Astrocyte of the cerebellum (primary cell): ENCODE data around the gene BRD3OS.
A peak's percentile ranks its signal among the peaks of the same experiment; 100 is the strongest.

Experiments
- DNase-seq: peaks from one replicate; pipeline ENCODE4 v3.0.0-alpha.2; 2011; ENCODE audit warnings: low read depth
- H3K4me3 ChIP-seq: 2 replicates; pipeline ENCODE4 v1.5.1; 2011; ENCODE audit warnings: mild to moderate bottlenecking, low read depth, low read length, moderate library complexity
- in situ Hi-C: cut with HindIII; loops from 2 replicates; pipeline ENCODE4 v1.10.0; 2017; ENCODE audit warnings: low sequenced_read_pairs
- TF ChIP-seq, protein P1 (sequence below): IDR thresholded peaks from 2 replicates; pipeline ENCODE4 v1.5.1; 2012; ENCODE audit warnings: low read length, low read depth, moderate library complexity, mild to moderate bottlenecking; ENCODE audit errors: missing control alignments

BRD3OS gene

DNA sequence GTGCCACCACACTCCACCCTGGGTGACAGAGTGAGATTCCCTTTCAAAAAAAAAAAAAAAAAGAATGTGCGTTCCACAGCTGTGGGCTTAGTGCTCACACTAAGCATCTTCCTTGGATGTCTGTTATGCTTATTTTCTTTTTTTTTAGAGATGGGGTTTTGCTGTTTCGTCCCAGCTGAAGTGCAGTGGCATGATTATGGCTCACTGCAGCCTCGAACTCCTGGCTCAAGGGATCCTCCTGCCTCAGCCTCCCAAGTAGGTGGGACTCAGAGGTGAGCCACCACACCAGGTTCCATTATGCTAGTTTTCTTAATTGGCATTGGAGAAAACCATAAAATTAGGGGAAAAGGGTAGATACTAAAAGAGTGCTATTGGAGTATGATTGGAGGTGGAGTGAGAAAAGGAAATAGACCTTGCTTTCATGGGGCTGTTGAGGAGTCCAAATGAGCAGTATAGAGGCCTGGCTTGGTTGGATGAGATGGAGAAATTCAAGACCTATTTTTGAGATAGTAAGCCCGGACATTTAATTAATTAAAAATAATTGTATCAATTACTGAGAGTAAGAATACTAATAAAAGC, 978 bp upstream of the BRD3OS start:
- in situ Hi-C loops = no loop called here
- peak overlapping the region; percentile 37 for H3K4me3 ChIP-seq
- DNase-seq = no peak
- TF ChIP-seq, protein P1, sequence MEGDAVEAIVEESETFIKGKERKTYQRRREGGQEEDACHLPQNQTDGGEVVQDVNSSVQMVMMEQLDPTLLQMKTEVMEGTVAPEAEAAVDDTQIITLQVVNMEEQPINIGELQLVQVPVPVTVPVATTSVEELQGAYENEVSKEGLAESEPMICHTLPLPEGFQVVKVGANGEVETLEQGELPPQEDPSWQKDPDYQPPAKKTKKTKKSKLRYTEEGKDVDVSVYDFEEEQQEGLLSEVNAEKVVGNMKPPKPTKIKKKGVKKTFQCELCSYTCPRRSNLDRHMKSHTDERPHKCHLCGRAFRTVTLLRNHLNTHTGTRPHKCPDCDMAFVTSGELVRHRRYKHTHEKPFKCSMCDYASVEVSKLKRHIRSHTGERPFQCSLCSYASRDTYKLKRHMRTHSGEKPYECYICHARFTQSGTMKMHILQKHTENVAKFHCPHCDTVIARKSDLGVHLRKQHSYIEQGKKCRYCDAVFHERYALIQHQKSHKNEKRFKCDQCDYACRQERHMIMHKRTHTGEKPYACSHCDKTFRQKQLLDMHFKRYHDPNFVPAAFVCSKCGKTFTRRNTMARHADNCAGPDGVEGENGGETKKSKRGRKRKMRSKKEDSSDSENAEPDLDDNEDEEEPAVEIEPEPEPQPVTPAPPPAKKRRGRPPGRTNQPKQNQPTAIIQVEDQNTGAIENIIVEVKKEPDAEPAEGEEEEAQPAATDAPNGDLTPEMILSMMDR = no peak

DNA sequence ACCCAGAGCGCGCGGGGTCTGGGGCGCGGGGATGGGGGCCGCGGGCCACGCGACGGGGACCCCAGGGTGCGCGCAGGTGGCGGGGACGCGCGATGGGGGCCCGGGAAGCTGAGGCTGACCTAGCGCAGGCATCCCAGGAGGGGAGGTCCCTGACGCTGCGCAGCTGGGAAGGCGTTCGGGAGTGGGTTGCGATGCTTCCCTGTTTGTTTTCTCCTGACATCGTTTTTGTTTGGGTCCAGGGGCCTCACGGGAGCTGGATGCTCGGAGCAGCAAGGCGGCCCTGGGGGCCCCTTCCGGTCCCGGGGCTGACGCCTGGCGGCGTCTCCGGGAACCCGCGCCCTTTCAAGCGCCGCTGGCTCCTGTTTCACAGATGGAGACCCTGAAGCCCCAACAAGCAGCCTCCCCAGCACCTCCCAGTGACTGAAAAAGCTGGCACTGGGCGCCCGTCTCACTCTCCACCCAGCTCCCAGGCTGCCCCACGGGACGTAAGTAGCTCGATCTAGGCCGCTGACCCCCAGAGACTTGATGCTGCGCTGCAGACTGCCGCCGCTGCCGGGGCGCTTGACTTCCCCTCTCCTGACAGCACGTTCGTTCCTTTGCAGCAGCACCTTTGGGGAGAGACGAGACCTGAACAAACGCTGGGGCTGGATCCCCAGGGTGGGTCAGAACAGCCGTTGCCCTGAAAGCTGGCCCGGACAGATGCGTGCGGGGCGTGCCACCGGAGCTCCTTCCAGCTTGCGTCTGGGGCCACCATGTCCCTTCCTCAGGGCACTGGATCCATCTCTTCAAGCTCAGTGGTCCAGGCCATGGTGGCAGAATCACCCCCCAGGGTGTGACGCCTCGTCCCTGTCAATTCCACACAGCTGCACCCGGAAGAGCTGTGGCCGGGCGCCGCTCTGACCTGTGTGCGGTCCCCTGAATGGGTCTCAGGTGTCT, 593 bp downstream of the BRD3OS start:
- peak overlapping the region; percentile 69 for H3K4me3 ChIP-seq
- in situ Hi-C loops = no loop called here
- TF ChIP-seq, protein P1 = peak; percentile 35
- no peak for DNase-seq

DNA sequence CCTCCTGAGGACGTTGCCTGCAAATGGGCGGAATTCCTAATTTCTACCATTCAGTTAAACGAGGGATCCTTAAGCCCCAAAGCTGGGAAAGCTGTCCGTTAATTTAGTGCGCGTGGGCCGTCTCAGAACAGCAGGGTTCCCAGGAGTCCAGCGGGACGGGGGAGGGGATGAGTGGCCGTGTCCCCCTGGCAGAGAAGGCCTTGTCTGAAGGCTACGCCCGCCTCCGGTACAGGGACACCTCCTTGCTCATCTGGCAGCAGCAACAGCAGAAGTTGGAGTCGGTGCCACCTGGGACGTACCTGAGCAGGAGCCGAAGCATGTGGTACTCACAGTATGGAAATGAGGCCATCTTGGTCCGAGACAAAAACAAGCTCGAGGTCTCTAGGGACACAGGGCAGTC, 1.3 kb downstream of the BRD3OS start:
- TF ChIP-seq, protein P1 = no peak
- peak overlapping the region; percentile 69 for H3K4me3 ChIP-seq
- no peak for DNase-seq
- in situ Hi-C loops = no loop called here

DNA sequence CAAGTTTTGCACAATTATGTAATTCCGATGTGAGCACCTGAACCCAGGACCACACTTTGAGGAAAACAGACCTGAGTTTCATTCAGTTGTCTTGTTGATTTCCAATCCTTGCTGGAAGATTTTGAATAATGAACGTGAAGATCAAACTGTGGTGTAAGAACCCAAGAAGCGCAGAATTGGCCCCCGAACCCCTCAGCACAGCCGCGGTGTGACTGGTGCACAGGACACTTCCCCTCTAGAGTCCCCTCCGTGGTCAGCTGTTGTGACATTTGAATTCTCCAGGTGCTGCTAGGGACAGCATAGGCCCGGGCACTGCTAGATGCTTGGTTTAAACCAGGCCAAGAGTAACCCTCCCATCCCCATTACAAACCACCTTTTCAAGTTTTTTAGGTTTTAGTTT, 1.7 kb downstream of the BRD3OS start:
- in situ Hi-C loops = no loop called here
- no peak overlapping the region for H3K4me3 ChIP-seq
- TF ChIP-seq, protein P1 = no peak
- no peak for DNase-seq

DNA sequence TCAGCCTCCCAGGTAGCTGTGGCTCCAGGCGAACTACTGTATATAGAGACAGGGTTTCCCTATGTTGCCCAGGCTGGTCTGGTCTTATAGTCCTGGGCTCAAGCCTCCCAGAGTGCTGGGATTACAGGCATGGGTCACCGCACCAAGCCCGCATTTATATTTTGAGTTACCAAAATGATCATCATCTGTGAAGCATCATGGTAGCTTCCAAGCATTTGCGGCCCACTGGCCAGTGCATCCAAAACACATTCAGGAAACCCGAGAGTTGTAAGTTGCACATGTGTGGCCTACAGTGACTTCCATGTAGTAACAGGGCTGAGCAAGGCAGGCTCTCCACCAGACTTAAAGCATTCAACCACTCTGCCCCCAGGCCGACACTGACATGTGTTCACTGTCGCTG, 2.3 kb downstream of the BRD3OS start:
- in situ Hi-C loops = no loop called here
- DNase-seq = no peak
- no peak overlapping the region for H3K4me3 ChIP-seq
- TF ChIP-seq, protein P1 = no peak

DNA sequence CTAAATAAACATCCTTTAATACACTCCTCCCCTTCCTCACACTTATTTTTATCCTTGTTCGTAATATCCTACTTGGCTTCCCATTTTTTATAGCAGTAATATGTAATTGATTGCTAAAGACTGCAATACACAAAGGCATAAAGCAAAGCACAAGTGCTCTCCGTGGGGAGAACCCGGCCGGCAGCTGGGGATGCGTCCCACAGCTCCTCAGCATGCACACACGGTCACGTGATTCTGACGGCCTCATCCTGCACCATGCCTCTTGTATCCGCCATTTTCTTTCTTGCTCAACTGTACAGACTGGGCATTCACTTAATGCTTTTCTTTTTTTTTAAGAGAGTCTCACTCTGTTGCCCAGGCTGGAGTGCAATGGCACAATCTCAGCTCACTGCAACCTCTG, 2.8 kb downstream of the BRD3OS start:
- no peak for DNase-seq
- in situ Hi-C loops = no loop called here
- no peak overlapping the region for H3K4me3 ChIP-seq
- TF ChIP-seq, protein P1 = no peak
